Endothelial cell of umbilical vein (primary cell): Measurements from ENCODE around the gene IGFL2. TPM values are rescaled to one million over a fixed set of nuclear protein-coding genes. Genes with fewer than 3 reads are reported as not detected.

ENCODE experiments used
- BruUV-seq: library from RNA; stranded (reverse); fragments of 400-500 nt; replicated peaks from 2 replicates; lab custom pipeline; 2021; lab: Mats Ljungman, UMichigan
- CTCF ChIA-PET: fragments of 300-600, 350-600 bp; sonication (Branson Sonifier 250); formaldehyde crosslinking; loops from one replicate; lab custom pipeline; 2021; ENCODE audit warnings: antibody characterized with exemption, inconsistent platforms; lab: Charles Lee
- POLR2A ChIA-PET: fragments of 300-600, 350-600 bp; sonication (Branson Sonifier 250); formaldehyde crosslinking; loops from one replicate; lab custom pipeline; 2021; ENCODE audit warnings: antibody characterized with exemption, inconsistent platforms; lab: Charles Lee
- DNase-seq: peaks from one replicate; pipeline ENCODE4 v3.0.0-alpha.2; 2011; ENCODE audit warnings: low read depth, low spot score
- FAIRE-seq: peaks from 2 replicates; lab custom pipeline; 2011; peaks lifted over from hg19 to GRCh38; lab: Jason Lieb, UNC
- H2AFZ ChIP-seq: 2 replicates; pipeline ENCODE4 v1.6.0; 2012; ENCODE audit warnings: low read depth, low read length, control low read depth, inconsistent platforms
- H3K27ac ChIP-seq: 2 replicates; pipeline ENCODE4 v1.5.1; 2011; ENCODE audit warnings: low read depth, mild to moderate bottlenecking, control low read depth, low read length, moderate library complexity; ENCODE audit not compliant: insufficient read depth
- H3K27me3 ChIP-seq, 2 experiments: 2 replicates each; pipeline versions ENCODE4 v1.6.0 to v1.6.1; 2011; ENCODE audit warnings: low read length in 2 of 2, mixed read lengths in 1 of 2; ENCODE audit not compliant: control insufficient read depth in 2 of 2, insufficient read depth in 2 of 2
- H3K36me3 ChIP-seq, 2 experiments: 2 replicates in 1 of 2; 3 replicates in 1 of 2; pipeline ENCODE4 v1.5.1; 2011; ENCODE audit warnings: low read length in 2 of 2, mild to moderate bottlenecking in 1 of 2, moderate library complexity in 1 of 2; ENCODE audit not compliant: control insufficient read depth in 2 of 2, insufficient read depth in 2 of 2; ENCODE audit errors: extremely low read depth in 1 of 2
- H3K4me1 ChIP-seq: 3 replicates; pipeline ENCODE4 v1.5.1; 2011; ENCODE audit warnings: mild to moderate bottlenecking, low read length; ENCODE audit not compliant: control insufficient read depth, insufficient read depth; ENCODE audit errors: extremely low read depth
- H3K4me2 ChIP-seq: 2 replicates; pipeline ENCODE4 v1.6.1; 2011; ENCODE audit warnings: low read length, control low read depth, mixed read lengths; ENCODE audit not compliant: insufficient read depth
- H3K4me3 ChIP-seq, 3 experiments: fragments of 200-600 bp in 1 of 3; sonication (generic), shearing (Covaris generic) in 1 of 3; replicated peaks in 1 of 3; 2 replicates each; pipeline ENCODE4 v1.5.1; 2011 to 2016; ENCODE audit warnings: control low read depth in 3 of 3, low read length in 3 of 3, mild to moderate bottlenecking in 2 of 3, inconsistent platforms in 1 of 3, low read depth in 1 of 3, moderate library complexity in 1 of 3; ENCODE audit not compliant: insufficient read depth in 1 of 3
- H3K79me2 ChIP-seq: 2 replicates; pipeline ENCODE4 v1.6.0; 2012; ENCODE audit warnings: low read length, inconsistent platforms; ENCODE audit not compliant: control insufficient read depth, insufficient read depth
- H3K9ac ChIP-seq: replicated peaks from 2 replicates; pipeline ENCODE3; 2011; ENCODE audit warnings: low read length, control low read depth; ENCODE audit not compliant: insufficient read depth; ENCODE audit errors: extremely low read depth
- H3K9me1 ChIP-seq: replicated peaks from 3 replicates; pipeline ENCODE4 v1.6.0; 2011; ENCODE audit warnings: mild to moderate bottlenecking, low read length; ENCODE audit not compliant: control insufficient read depth, insufficient read depth; ENCODE audit errors: extremely low read depth
- H3K9me3 ChIP-seq: replicated peaks from 2 replicates; pipeline ENCODE4 v1.5.1; 2012; ENCODE audit warnings: low read length, inconsistent platforms; ENCODE audit not compliant: control insufficient read depth, insufficient read depth
- H4K20me1 ChIP-seq: replicated peaks from 2 replicates; pipeline ENCODE3; 2011; ENCODE audit warnings: mild to moderate bottlenecking, low read length; ENCODE audit not compliant: control insufficient read depth, insufficient read depth; ENCODE audit errors: extremely low read depth
- CTCF ChIP-seq, 2 donors: IDR thresholded peaks; 1 replicate in 1 of 2; 2 replicates in 1 of 2; pipeline ENCODE4 v1.5.1; 2011; ENCODE audit warnings: low read length in 2 of 2, mild to moderate bottlenecking in 2 of 2, moderate library complexity in 2 of 2, control low read depth in 1 of 2, inconsistent platforms in 1 of 2, low read depth in 1 of 2; ENCODE audit not compliant: insufficient read depth in 1 of 2; ENCODE audit errors: extremely low read depth in 1 of 2
- EZH2 ChIP-seq: IDR thresholded peaks from 2 replicates; pipeline ENCODE4 v1.6.1; 2012; ENCODE audit warnings: borderline replicate concordance, low read depth, mild to moderate bottlenecking, moderate library complexity, low read length, inconsistent platforms; ENCODE audit not compliant: severe bottlenecking
- FOS ChIP-seq: IDR thresholded peaks from 2 replicates; pipeline ENCODE4 v1.6.1; 2011; ENCODE audit warnings: mild to moderate bottlenecking, low read length, moderate library complexity, borderline replicate concordance; ENCODE audit not compliant: insufficient read depth
- GATA2 ChIP-seq: IDR thresholded peaks from 2 replicates; pipeline ENCODE4 v1.7.0; 2011; ENCODE audit warnings: low read depth, mild to moderate bottlenecking, moderate library complexity, mixed read lengths, low read length; ENCODE audit not compliant: insufficient read length, insufficient read depth
- JUN ChIP-seq: IDR thresholded peaks from 2 replicates; pipeline ENCODE4 v1.6.1; 2011; ENCODE audit warnings: borderline replicate concordance, low read depth; ENCODE audit not compliant: insufficient read length, insufficient read depth
- MAX ChIP-seq: IDR thresholded peaks from 2 replicates; pipeline ENCODE4 v1.6.1; 2011; ENCODE audit not compliant: insufficient read depth, insufficient read length
- MYC ChIP-seq: IDR thresholded peaks from one replicate; pipeline ENCODE4 v1.6.1; 2011; ENCODE audit warnings: mild to moderate bottlenecking, low read depth, low read length
- POLR2A ChIP-seq: IDR thresholded peaks from 2 replicates; pipeline ENCODE4 v1.6.1; 2012; ENCODE audit warnings: low read depth, mild to moderate bottlenecking, control low read depth, low read length
- POLR2AphosphoS5 ChIP-seq: IDR thresholded peaks from 2 replicates; pipeline ENCODE4 v1.6.1; 2012; ENCODE audit warnings: low read depth, mild to moderate bottlenecking, control low read depth, low read length, moderate library complexity; ENCODE audit not compliant: insufficient read depth
- dilution Hi-C: fragments of 300-500 bp; cut with MboI; formaldehyde crosslinking; loops from one replicate; pipeline ENCODE4 v1.15.0; 2019; ENCODE audit warnings: low sequenced_read_pairs; ENCODE audit not compliant: extremely low pct_ligation_motif_present
- intact Hi-C: fragments of 100-400 bp; cut with micrococcal nuclease; formaldehyde crosslinking; loops from one replicate; pipeline ENCODE4 v1.10.0; 2022
- polyA plus RNA-seq, 4 experiments: library from polyadenylated mRNA; depleted of rRNA in 3 of 4; stranded (reverse) in 3 of 4; unstranded in 1 of 4; fragments of >200 nt; gene quantifications; 2 replicates each; pipeline versions ENCODE4 v1.2.1 to v1.2.3, GENCODE V29; 2011 to 2012; ENCODE audit warnings: missing spikeins in 1 of 4
- total RNA-seq: library from RNA; stranded (reverse); gene quantifications from 2 replicates; pipeline ENCODE4 v1.2.3, GENCODE V29; 2021

The IGFL2 gene
- total and polyA plus RNA-seq, 2 donors (not counting 3 experiments of a cell fraction or from before 2014, with no cell fraction given): not detected

GRCh38 chr19:46209472-46209871 is 61.4 kb downstream of the IGFL2 start:
- CTCF ChIA-PET: no interaction called here
- Histone ChIP-seq H3K27ac (no peak overlapping the region), H3K27me3 (peaks cover 2 to 11% of the 10 kb centered on the region in 2 experiments), H3K9me1 (no peaks in the 10 kb centered on the region), H3K9ac (no peak overlapping the region), H2AFZ (no peak overlapping the region), H3K4me2 (no peak overlapping the region), H3K9me3 (no peaks in the 10 kb centered on the region), H3K36me3 (no peaks in the 10 kb centered on the region), H3K4me1 (no peaks in the 10 kb centered on the region), H3K4me3 (no peak overlapping the region), H3K79me2 (no peaks in the 10 kb centered on the region), H4K20me1 (no peaks in the 10 kb centered on the region)
- dilution Hi-C loops (no loop called here), intact Hi-C loops (no loop called here)
- no peak for DNase-seq
- no peak for TF ChIP-seq JUN
- TF ChIP-seq POLR2AphosphoS5: no peak
- TF ChIP-seq POLR2A: no peak
- TF ChIP-seq MYC: no peak
- TF ChIP-seq GATA2: no peak
- TF ChIP-seq MAX: no peak
- no peak for TF ChIP-seq FOS
- no peak for TF ChIP-seq EZH2
- no peak for TF ChIP-seq CTCF (IDR thresholded peaks at IDR 0.05; ENCODE audit: extremely low read depth in 1 of 2, insufficient read depth in 1 of 2, low read depth in 1 of 2, low read length in 2 of 2)
- no peak for FAIRE-seq
- POLR2A ChIA-PET: no interaction called here
- BruUV-seq: no TSS peak
